ENCODE results near the gene ANKRD30A. TPM values are rescaled to one million over a fixed set of nuclear protein-coding genes. Genes with fewer than 3 reads are reported as not detected.
"Not testable (repeated sequence)": the region's sequence is repeated elsewhere in the genome, so short reads cannot be mapped to it uniquely, and the experiment has no call there.

Gene ANKRD30A, protein sequence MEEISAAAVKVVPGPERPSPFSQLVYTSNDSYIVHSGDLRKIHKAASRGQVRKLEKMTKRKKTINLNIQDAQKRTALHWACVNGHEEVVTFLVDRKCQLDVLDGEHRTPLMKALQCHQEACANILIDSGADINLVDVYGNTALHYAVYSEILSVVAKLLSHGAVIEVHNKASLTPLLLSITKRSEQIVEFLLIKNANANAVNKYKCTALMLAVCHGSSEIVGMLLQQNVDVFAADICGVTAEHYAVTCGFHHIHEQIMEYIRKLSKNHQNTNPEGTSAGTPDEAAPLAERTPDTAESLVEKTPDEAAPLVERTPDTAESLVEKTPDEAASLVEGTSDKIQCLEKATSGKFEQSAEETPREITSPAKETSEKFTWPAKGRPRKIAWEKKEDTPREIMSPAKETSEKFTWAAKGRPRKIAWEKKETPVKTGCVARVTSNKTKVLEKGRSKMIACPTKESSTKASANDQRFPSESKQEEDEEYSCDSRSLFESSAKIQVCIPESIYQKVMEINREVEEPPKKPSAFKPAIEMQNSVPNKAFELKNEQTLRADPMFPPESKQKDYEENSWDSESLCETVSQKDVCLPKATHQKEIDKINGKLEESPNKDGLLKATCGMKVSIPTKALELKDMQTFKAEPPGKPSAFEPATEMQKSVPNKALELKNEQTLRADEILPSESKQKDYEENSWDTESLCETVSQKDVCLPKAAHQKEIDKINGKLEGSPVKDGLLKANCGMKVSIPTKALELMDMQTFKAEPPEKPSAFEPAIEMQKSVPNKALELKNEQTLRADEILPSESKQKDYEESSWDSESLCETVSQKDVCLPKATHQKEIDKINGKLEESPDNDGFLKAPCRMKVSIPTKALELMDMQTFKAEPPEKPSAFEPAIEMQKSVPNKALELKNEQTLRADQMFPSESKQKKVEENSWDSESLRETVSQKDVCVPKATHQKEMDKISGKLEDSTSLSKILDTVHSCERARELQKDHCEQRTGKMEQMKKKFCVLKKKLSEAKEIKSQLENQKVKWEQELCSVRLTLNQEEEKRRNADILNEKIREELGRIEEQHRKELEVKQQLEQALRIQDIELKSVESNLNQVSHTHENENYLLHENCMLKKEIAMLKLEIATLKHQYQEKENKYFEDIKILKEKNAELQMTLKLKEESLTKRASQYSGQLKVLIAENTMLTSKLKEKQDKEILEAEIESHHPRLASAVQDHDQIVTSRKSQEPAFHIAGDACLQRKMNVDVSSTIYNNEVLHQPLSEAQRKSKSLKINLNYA (N-terminal part only)
- not detected for total RNA-seq
- not detected for polyA plus RNA-seq (ENCODE audit: insufficient read length in 6 of 6)
- long read RNA-seq, donor 1 = 0 reads
- long read RNA-seq, donor 2 = 0 reads
- long read RNA-seq, donor 3 = 0 reads
- long read RNA-seq, donor 4 = 0 reads
- long read RNA-seq, donor 5 = 0 reads
- long read RNA-seq, donor 6 = 0 reads
- long read RNA-seq, donor 7 = 0 reads
- long read RNA-seq, donor 8 = 0 reads
- long read RNA-seq, donor 9 = 0 reads
- long read RNA-seq, donor 10 = 0 reads
- long read RNA-seq, donor 11 = 0 reads
- long read RNA-seq, donor 12 = 0 reads

DNA sequence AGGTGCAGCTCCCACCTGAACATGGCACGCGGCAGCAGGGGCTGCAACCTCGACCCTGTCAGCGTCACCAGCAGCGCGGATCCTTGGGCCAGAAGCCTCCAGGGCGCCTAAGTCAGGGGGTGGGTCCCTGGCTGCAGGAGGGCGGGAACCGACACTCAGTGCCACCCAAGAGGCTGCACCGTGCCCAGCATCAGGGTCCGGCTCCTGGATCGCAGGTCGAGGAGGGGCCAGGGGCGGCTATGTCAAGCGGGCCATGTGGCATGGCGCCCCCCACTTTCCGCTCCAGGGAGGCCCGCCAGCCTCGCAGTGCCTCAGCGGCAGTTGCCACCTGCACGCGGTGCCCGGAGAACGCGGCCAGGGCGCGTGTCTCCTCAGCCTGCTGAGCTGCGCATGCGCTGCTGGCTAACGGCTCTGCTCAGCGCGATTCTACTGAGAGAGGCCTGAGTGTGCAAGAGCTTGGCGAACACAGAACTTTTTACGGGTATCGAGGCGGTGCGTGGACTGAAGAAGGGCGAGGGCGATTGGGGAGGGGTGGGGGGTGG lies at the start of gene ANKRD30A:
TSS of gene ANKRD30A (plus strand) at position 408 of the 542 bp plus-strand sequence. CDS start 190 bp downstream, outside the sequence.
- Histone ChIP-seq H3K27me3 (no peaks in the 10 kb centered on the region), H3K4me1 (no peaks in the 10 kb centered on the region), H3K27ac (no peak within 1 kb of the TSS), H3K36me3 (no peaks in the 10 kb centered on the region), H3K9me3 (peaks cover 0 to 40% of the 10 kb centered on the region in 2 donors), H3K4me3 (no peak within 1 kb of the TSS)
- ATAC-seq = no peak
- TF ChIP-seq, protein P1, sequence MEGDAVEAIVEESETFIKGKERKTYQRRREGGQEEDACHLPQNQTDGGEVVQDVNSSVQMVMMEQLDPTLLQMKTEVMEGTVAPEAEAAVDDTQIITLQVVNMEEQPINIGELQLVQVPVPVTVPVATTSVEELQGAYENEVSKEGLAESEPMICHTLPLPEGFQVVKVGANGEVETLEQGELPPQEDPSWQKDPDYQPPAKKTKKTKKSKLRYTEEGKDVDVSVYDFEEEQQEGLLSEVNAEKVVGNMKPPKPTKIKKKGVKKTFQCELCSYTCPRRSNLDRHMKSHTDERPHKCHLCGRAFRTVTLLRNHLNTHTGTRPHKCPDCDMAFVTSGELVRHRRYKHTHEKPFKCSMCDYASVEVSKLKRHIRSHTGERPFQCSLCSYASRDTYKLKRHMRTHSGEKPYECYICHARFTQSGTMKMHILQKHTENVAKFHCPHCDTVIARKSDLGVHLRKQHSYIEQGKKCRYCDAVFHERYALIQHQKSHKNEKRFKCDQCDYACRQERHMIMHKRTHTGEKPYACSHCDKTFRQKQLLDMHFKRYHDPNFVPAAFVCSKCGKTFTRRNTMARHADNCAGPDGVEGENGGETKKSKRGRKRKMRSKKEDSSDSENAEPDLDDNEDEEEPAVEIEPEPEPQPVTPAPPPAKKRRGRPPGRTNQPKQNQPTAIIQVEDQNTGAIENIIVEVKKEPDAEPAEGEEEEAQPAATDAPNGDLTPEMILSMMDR (IDR thresholded peaks at IDR 0.05) = no peak
- peak in 1 of 4 donors; percentile 73 for DNase-seq
- intact Hi-C loops (cut with DNase I) = loop anchor here in 1 of 2 donors (5.0 kb wide), 1 partner anchor 157 kb away; no protein-coding TSS in a partner anchor

DNA sequence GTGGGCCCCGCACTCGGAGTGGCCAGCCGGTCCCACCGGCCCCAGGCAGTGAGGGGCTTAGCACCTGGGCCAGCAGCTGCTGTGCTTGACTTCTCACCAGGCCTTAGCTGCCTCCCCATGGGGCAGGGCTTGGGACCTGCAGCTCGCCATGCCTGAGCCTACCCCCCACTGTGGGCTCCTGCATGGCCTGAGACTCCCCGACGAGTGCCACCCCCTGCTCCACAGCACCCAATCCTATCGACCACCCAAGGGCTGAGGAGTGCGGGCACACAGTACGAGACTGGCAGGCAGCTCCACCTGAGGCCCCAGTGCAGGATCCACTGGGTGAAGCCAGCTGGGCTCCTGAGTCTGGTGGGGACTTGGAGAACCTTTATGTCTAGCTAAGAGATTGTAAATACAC lies 49.3 kb upstream of the ANKRD30A start:
- not testable (repeated sequence) for H3K27ac ChIP-seq, ATAC-seq, H3K27me3 ChIP-seq

DNA sequence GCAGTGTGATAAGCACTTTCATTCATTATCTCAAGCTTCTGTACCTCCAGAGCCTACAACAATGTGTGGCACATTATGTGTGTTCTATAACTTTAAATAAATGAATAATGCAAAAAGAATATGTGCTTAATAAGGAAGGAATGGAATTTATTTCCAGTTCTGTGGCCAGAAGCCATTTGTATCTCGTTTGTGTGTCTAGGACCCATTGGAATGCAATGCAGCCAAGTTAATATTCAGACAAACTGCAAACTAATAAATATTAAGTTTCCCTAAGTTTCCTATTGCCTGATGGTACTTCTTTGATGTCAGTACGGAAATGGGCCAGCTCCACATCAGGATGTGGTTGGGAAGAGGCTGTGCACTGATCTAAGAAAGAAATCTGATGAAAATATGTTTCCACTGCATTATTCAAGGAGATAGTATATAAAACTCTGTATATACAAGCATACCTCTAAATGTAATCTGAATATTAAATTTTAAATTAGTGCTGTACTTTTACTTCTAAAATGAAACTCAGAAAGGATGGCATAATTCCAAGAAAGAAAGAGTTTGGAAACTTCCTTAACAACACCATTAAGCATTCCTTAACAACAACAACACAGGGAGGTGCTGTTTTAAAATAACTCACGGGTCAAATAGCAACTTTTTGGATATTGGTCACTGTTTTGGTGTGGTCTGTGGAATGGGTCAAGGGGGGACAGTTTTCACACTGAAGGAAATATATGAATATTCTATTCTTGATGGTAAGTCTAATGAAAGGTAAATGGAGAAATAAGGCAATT lies 29.4 kb upstream of the ANKRD30A start:
- intact Hi-C loops (cut with DNase I) = no loop called here
- no peak overlapping the region for H3K27ac ChIP-seq
- TF ChIP-seq, protein P1 (IDR thresholded peaks at IDR 0.05) = no peak
- DNase-seq (no peak), ATAC-seq (no peak)
- H3K9me3 ChIP-seq = peaks cover 0 to 30% of the 10 kb centered on the region in 2 donors
- H3K4me1 ChIP-seq = no peaks in the 10 kb centered on the region
- no peak overlapping the region for H3K4me3 ChIP-seq
- H3K36me3 ChIP-seq = no peaks in the 10 kb centered on the region
- H3K27me3 ChIP-seq = no peaks in the 10 kb centered on the region

More for the DNA sequence above, 49.3 kb upstream of the ANKRD30A start:
- peaks cover 0 to 14% of the 10 kb centered on the region in 2 donors for H3K9me3 ChIP-seq
- H3K4me3 ChIP-seq; intact Hi-C loops (cut with DNase I); H3K4me1 ChIP-seq; H3K36me3 ChIP-seq: not testable (repeated sequence)
- peak in 1 of 4 donors; percentile 49 for DNase-seq

DNA sequence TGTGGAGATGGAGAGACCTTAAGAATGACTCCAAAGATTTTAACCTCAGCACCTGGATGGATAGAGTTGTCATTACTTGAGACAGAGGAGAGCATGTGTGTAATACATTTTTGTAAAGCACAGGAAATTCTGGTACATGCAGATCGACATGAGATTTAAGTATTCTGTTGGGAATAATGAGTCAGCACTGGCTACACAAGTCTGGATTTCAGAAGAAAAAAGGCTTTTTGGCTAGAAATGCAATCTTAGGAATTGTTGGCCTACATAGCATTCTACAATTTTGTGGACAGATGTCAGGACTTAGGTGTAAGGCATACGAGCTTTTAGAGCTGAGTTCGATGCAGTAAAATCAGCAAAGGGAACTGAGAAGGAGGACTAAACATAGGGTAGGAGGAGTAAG lies 24.1 kb upstream of the ANKRD30A start:
- TF ChIP-seq, protein P1 (IDR thresholded peaks at IDR 0.05) = no peak
- Histone ChIP-seq H3K4me1 (no peaks in the 10 kb centered on the region), H3K36me3 (no peaks in the 10 kb centered on the region), H3K27ac (no peak overlapping the region), H3K9me3 (peaks cover 0 to 12% of the 10 kb centered on the region in 2 donors), H3K27me3 (no peaks in the 10 kb centered on the region), H3K4me3 (no peak overlapping the region)
- DNase-seq (no peak), ATAC-seq (no peak)
- intact Hi-C loops (cut with DNase I) = no loop called here

All from left lung (tissue), 14 donors.